Measurements from ENCODE around the gene JMJD6.
A peak's percentile ranks its signal among the peaks of the same experiment; 100 is the strongest.
"Not testable (repeated sequence)": the region's sequence is repeated elsewhere in the genome, so short reads cannot be mapped to it uniquely, and the experiment has no call there.

The JMJD6 gene

DNA sequence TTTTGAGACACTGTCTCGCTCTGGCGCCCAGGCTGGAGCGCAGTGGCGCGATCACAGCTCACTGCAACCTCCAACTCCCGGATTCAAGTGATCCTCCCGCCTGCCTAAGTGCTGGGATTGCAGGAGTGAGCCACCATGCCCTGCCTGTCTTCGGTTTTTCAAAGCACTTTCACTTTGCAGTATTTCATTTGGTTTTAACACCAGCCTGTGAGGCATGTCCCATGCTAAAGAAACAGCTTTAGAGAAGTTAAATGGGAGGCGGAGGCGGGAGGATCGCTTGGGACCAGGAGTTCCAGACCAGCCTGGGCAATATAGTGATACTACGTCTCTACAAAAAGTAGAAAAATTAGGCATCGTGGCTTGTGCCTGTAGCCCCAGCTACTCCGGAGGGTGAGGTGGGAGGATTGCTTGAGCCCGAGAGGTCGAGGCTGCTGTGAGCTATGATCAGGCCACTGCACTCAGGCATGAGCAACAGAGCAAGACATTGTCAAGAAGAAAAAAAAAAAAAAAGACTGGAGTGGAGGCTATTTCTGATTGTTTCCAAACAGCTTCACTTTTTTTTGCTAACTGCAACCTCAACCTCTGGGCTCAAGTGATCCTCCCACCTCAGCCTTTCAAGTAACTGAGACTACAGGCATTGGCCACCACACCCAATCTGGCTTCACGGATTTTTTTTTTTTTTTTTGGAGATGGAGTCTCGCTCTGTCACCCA lies 1.5 kb upstream of the JMJD6 start:
- no peak for DNase-seq (ENCODE audit: low read depth)
- peak overlapping the region; percentile 96 for H3K4me3 ChIP-seq (ENCODE audit: control insufficient read depth, low read depth, low read length)
- TF ChIP-seq, protein P1, sequence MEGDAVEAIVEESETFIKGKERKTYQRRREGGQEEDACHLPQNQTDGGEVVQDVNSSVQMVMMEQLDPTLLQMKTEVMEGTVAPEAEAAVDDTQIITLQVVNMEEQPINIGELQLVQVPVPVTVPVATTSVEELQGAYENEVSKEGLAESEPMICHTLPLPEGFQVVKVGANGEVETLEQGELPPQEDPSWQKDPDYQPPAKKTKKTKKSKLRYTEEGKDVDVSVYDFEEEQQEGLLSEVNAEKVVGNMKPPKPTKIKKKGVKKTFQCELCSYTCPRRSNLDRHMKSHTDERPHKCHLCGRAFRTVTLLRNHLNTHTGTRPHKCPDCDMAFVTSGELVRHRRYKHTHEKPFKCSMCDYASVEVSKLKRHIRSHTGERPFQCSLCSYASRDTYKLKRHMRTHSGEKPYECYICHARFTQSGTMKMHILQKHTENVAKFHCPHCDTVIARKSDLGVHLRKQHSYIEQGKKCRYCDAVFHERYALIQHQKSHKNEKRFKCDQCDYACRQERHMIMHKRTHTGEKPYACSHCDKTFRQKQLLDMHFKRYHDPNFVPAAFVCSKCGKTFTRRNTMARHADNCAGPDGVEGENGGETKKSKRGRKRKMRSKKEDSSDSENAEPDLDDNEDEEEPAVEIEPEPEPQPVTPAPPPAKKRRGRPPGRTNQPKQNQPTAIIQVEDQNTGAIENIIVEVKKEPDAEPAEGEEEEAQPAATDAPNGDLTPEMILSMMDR (IDR thresholded peaks at IDR 0.05; ENCODE audit: control insufficient read depth, insufficient read depth, low read depth, low read length, missing control alignments) = no peak

DNA sequence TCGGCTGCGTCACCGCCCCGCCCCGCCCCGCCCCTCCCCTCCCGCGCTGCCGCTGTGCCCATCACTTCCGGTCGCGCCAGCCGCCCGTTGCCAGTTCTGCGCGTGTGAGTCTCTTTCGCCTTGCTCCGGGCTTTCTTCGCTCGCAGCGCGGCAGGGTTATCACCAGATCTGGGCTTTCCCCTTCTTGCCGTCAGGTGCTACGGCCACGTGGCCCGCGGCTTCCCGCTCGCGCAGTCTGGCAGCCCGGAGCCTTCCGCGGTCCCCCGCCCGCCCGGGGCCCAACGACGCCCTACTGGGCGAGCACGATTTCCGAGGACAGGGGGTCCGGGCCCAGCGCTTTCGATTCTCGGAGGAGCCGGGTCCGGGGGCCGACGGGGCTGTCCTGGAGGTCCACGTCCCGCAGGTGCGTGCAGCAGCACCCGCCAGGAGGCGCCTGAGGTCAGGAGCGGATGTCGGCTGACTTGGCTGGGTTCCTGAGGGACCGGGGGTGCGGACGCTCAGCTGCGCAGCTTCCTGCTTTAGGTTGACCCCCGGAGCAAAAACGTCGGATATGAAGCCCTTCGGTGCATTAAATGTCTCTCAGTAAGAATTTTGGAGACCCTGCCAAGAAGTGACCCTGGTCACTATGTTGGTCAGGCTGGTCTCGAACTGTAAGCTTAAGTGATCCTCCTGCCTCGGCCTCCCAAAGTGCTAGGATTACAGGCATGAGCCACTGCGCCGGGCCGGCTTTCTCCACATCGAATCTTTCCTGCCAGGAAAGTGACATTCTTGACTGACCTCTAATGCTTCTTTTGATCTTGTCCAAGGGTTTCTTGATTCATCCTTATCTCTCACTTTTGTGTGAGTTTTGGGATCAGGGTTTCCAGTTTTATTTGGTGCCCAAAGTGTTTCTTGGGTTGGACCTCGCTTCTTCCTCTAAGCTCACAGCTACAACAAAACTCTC lies 641 bp upstream of the JMJD6 start, which contains the start of gene METTL23:
TSS of gene METTL23 (plus strand) at position 64 of the 943 bp plus-strand sequence. CDS start 2,872 bp downstream, outside the sequence.
- no peak for DNase-seq (ENCODE audit: low read depth)
- TF ChIP-seq, protein P1 (IDR thresholded peaks at IDR 0.05; ENCODE audit: control insufficient read depth, insufficient read depth, low read depth, low read length, missing control alignments) = peak; percentile 69
- peak within 1 kb of the TSS; percentile 96 for H3K4me3 ChIP-seq (ENCODE audit: control insufficient read depth, low read depth, low read length)

DNA sequence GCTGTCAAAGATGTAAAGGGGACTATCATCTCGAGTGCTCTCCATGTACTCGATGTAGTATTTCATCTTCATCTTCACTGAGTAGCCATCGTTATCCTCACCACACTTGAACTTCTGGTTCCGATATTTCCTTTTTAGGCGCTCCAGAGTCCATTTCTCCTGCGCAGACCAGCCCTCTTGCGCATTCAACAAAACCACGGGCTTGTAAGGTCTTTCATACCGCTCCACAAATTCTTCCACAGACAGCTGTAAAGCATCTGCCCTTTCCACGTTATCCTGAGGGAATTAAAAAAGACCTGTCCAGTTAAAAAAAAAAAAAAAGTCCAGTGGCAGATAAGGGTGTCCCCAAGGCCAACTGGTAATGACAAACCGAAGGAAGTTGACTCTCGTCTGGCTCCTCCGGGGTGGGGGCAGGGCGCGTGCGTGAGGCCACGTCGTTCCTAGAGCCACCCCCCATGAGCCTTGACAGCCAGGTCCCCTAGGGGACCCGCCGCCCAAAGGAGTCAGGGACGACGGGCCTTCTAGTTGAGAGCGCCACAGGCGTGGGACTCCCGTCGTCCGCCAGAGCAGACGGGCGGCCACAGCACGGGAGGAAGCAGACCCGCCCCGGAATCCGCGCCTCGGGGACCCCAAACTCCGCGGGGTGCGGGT lies 701 bp downstream of the JMJD6 start:
- peak overlapping the region; percentile 96 for H3K4me3 ChIP-seq (ENCODE audit: control insufficient read depth, low read depth, low read length)
- TF ChIP-seq, protein P1 (IDR thresholded peaks at IDR 0.05; ENCODE audit: control insufficient read depth, insufficient read depth, low read depth, low read length, missing control alignments) = no peak
- DNase-seq (ENCODE audit: low read depth) = no peak

DNA sequence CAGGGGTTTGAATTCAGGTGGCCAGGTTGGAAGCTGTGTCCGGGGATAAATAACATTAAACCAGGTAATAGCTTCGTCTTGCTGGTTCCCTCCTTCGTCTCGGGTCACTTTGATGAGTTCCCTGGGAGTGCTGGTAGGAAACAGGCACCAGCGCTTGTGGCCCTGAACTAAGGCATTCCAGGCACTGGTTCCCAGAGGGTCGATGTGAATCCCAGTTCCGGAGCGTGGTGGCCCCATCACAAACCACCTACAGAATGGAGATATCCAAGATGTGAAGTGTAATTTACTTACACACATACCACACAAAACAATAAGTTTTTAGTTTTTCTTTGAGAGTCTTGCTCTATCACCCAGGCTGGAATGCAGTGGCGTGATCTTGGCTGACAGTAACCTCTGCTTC lies 2.6 kb downstream of the JMJD6 start:
- H3K4me3 ChIP-seq (ENCODE audit: control insufficient read depth, low read depth, low read length) = no peak overlapping the region; the same call in 1 of the 2 replicates
- DNase-seq (ENCODE audit: low read depth) = no peak
- TF ChIP-seq, protein P1 (IDR thresholded peaks at IDR 0.05; ENCODE audit: control insufficient read depth, insufficient read depth, low read depth, low read length, missing control alignments) = no peak

DNA sequence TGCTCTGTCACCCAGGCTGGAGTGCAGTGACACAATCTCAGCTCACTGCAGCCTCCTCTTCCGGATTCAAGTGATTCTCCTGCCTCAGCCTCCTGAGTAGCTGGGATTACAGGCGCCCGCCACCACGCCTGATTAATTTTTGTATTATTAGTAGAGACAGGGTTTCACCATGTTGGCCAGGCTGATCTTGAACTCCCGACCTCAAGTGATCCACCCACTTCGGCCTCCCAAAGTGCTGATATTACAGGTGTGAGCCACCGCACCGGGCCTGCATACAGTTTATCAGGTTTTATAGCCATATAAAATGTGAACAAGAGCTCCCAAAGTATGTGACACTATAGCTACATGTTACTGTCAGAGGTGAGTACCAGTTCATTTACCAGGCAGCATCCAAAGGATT lies 3.4 kb downstream of the JMJD6 start:
- not testable (repeated sequence) for H3K4me3 ChIP-seq (ENCODE audit: control insufficient read depth, low read depth, low read length); DNase-seq (ENCODE audit: low read depth)

DNA sequence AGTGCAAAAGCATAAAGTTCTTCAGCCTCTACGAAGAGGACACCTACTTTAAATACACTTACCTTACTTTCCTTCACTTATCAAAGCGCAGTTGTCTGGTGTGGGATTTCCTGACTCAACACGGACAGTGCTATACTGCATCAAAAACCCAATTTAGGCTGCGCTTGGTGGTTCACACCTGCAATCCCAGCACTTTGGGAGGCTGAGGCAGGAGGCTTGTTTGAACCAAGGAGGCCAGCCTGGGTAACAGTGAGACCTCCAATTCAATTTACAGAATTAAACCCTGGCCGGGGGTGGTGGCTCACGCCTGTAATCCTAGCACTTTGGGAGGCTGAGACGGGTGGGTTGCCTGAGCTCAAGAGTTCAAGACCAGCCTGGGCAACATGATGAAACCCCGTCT lies 4.1 kb downstream of the JMJD6 start:
- no peak overlapping the region for H3K4me3 ChIP-seq (ENCODE audit: control insufficient read depth, low read depth, low read length)
- TF ChIP-seq, protein P1 (IDR thresholded peaks at IDR 0.05; ENCODE audit: control insufficient read depth, insufficient read depth, low read depth, low read length, missing control alignments) = no peak

More for the DNA sequence above, 4.1 kb downstream of the JMJD6 start:
- no peak for DNase-seq (ENCODE audit: low read depth)

All from AG09309 (cell line).